HG02973 (cell line): ENCODE measurements around the gene PBXIP1.
A peak's percentile ranks its signal among the peaks of the same experiment; 100 is the strongest.

Experiments used
- ATAC-seq: cut with Tn5 transposase; IDR thresholded peaks from one replicate; pipeline ENCODE4 v1.9.1; 2021; ENCODE audit warnings: moderate library complexity; ENCODE audit not compliant: unreplicated experiment

Gene PBXIP1

GRCh38 chr1:154973344-154974101, 17.6 kb upstream of the PBXIP1 start:
- ATAC-seq, result no peak

DNA sequence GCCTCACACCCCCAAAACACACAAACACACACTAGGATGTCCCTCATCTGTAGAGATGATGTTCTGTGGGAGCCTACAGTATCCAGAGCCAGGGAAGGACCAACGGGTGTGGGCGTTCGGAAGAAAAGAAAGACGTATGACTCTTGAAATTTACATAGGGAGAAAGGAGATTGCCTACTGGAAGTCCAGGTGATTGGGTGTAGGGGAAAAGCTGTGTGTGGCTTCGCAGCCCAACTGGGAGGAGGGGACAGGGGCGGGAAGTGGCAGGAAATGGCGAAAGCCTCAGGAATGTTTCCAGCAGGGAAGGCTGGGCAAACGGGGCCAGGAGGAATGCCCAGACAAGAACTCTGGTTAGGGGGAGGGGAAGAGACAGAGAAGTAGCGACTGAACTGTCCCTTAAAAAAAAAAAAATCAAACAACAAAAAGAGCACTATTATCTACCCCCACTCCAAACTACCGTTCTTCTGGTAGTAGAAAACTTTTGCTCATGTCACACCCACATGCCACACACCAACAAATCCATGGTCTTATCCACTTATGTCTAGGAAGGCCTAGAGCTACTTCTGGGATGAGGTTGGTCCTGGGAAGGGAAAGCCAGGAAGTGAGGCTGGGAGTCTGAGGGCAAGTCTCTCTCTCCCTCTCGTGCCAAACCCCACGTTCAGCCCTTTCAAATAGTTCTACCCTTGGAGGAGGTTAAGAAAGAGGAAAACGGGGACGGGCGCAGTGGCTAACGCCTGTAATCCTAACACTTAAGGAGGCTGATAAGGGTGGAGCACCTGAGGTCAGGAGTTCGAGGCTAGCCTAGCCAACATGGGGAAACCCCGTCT, 16.8 kb upstream of the PBXIP1 start:
- ATAC-seq, result no peak

GRCh38 chr1:154972213-154972516, 16.3 kb upstream of the PBXIP1 start:
- ATAC-seq, result no peak

DNA sequence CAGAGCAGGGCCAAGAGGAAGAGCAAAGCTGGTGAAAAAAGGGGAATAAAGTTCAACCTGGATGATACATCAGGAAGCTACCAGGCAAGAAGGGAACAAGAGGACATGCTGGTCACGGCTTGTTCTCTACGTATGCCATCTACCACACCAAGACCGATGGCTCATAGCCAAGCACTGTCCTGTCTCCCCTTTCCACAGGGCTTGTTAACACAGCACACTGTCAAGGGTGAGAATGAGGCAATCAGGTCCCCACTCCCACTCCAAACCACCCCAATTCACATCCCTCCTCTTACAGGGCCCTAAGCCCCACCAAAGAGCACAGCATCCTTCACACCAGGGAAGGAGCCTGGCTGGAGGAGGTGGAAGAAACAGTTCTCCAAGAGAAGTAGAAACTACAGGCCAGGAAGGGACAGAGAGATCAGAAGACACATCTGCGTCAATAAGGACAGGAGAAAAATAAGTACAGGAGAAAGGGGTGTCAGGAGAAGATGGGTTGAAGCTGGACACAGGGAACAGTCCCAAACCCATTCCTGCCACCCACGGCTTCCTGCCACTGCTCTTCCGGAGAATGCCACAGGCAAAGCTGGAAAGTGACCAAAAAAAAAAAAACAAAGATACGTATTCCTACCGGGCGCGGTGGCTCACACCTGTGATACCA, 15.6 kb upstream of the PBXIP1 start:
- ATAC-seq, result no peak

- ATAC-seq, result no peak
These were observed 14.9 kb upstream of the PBXIP1 start, which contains the start of gene SHC1 for GRCh38 chr1:154970631-154971340. Gene SHC1 (minus strand): TSS chr1:154970747. CDS start chr1:154970526, 221 bp downstream.

GRCh38 chr1:154969860-154970452, 14.1 kb upstream of the PBXIP1 start:
- ATAC-seq, result no peak

- ATAC-seq, result no peak
These were observed 13.3 kb upstream of the PBXIP1 start for GRCh38 chr1:154969246-154969645.

DNA sequence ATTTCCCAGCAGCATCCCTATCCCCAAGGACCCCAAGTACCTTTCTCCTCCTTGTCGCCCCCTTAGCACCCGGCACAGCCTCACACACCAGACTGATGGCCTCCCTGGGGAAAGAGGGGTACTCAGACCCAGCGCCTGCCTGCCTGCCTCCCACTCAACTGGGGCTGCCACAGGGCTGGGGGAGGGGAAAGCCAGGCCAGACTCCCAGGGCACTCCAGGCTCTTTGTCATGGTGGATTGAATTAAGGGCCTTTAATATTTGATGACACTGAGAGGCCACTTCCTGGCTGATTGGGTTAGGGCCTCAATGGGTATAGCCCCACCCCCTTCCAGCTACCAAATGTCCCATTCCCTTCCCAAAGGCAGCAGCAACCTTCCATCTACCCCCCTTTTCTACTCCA, 12.8 kb upstream of the PBXIP1 start:
- ATAC-seq, result no peak

- no peak for ATAC-seq
These were observed 11.5 kb upstream of the PBXIP1 start for GRCh38 chr1:154967331-154967950.

DNA sequence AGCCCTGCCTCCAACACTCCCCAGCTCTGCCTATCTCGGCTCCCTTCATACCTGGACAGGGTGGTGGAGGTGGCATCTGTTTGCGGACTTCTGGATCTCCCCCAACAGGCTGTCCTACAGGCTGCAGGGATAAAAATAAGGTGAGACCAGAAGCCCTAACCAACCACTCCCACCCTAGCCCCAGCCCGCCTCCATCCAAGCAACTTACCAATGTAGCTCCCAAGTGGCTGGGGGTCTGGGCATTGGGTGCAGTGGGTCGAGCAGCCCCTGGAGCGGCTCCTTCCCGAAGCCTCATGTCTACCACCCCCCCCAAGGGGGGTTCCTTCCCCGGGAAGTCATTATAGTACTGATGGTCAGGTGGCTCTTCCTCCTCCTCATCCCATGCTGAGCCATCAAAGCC, 10.2 kb upstream of the PBXIP1 start:
- no peak for ATAC-seq

DNA sequence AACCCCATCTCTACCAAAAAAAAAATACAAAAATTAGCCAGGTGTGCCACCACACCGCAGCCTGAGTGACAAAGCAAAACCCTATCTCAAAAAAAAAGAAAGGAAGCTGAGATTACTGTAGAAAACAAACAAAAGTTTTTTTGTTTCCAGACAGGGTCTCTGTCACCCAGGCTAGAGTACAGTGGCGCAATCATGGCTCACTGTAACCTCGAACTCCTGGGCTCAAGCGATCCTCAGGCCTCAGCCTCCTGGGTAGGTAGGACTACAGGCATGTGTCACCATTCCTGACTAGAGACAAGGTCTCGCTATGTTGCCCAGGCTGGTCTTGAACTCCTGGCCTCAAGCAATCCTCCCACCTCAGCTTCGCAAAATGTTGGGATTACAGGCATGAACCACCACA, 8.5 kb upstream of the PBXIP1 start:
- ATAC-seq, result no peak

GRCh38 chr1:154963643-154964042, 7.7 kb upstream of the PBXIP1 start:
- no peak for ATAC-seq

DNA sequence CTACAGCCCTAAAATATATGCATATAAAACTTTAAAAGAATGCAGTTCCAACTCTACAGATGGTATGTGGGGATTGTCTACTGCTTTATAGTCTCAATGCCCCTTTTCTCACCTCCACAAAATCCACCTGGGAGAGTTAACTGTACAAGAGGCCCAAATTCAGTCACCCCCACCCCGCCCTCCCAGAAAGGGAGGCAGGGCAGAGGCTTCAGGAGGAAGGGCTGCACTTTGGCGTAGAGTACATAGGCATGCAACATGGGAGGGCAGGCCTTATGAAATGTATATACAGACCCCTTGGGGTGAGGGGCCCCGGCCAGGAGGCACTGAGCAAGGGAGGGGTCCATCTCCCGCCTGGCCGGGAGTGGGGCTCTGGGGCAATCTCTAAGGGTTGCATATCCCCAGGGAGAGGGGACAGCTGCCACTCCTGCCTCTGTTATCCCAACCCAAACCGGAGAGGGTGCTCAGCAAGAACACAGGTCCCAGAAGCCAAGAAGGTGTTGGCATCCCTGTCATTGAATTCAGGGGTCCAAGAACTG, 7.0 kb upstream of the PBXIP1 start:
- no peak for ATAC-seq

- no peak for ATAC-seq
These were observed 6.4 kb upstream of the PBXIP1 start for GRCh38 chr1:154962156-154962749.

- ATAC-seq, result peak; percentile 58
These were observed 5.6 kb upstream of the PBXIP1 start, which contains the start of gene PYGO2 for GRCh38 chr1:154961207-154962155. Gene PYGO2 (minus strand): TSS chr1:154961782. CDS start chr1:154961576, 206 bp downstream.

DNA sequence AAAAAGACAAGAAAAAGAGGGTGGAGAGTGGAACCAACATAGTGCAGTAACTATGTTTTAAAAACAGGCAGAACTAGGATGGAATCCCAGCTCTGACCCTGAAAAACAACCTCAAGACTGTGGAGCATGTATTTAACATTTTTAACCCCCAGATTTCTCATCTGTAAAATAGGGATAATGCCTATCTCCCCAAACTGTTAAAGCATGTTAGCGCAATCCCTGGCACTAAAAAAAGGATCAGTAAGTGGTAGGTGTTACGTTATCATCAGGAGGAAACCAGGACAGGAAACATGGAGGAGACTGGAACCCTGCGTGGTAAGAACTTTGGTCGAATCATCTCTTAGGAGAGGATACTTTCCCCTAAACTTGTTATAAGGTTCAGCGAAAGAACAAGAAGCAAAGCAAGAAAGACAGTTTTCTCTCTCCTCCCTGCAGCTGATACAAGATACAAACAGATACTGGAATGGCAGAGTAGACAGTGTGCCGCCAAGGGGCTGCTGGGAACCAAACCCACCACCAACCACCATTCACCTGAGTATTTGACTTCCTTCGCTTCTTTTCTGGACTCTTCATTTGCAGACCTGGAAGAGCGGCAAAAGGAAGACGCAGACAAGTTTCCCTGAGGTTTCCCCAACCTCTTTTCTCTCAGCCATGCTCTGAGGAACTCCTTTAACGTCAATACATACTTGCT, 4.7 kb upstream of the PBXIP1 start:
- no peak for ATAC-seq

- no peak for ATAC-seq
These were observed 3.5 kb upstream of the PBXIP1 start for GRCh38 chr1:154959426-154959780.
